CD4-positive, alpha-beta T cell (primary cell): ENCODE data around the gene GDPD4. TPM values are rescaled to one million over a fixed set of nuclear protein-coding genes. Genes with fewer than 3 reads are reported as not detected.

ENCODE experiments used
- ATAC-seq: fragments of 200-7000 bp; cut with Tn5 transposase; one replicate; pipeline ENCODE4 v1.10.0; 2022; ENCODE audit warnings: mild to moderate bottlenecking; ENCODE audit not compliant: poor library complexity
- CTCF ChIA-PET: fragments of 350-600 bp; sonication (Branson Sonifier 250); formaldehyde crosslinking; loops from one replicate; lab custom pipeline; 2021; ENCODE audit warnings: antibody characterized with exemption, inconsistent platforms; lab: Charles Lee
- POLR2A ChIA-PET: fragments of 350-600 bp; sonication (Branson Sonifier 250); formaldehyde crosslinking; loops from one replicate; lab custom pipeline; 2021; ENCODE audit warnings: antibody characterized with exemption, inconsistent platforms; lab: Charles Lee
- DNase-seq, 14 experiments: peaks; one replicate each; pipeline ENCODE4 v3.0.0-alpha.2; 2013 to 2020; ENCODE audit warnings: mixed read lengths in 2 of 14
- H3K27ac ChIP-seq, 2 donors: one replicate each; pipeline versions ENCODE4 v1.5.1 to v1.7.0; 2013; ENCODE audit warnings: low read length in 2 of 2, low read depth in 1 of 2, mild to moderate bottlenecking in 1 of 2
- H3K27me3 ChIP-seq, 2 experiments: 1 replicate in 1 of 2; 2 replicates in 1 of 2; pipeline versions ENCODE4 v1.6.1 to v1.7.0; 2013; ENCODE audit warnings: low read length in 2 of 2, control low read depth in 1 of 2, mild to moderate bottlenecking in 1 of 2, moderate library complexity in 1 of 2; ENCODE audit not compliant: insufficient read depth in 2 of 2, control insufficient read depth in 1 of 2
- H3K36me3 ChIP-seq: one replicate; pipeline ENCODE4 v1.6.1; 2013; ENCODE audit warnings: low read length, control low read depth; ENCODE audit not compliant: insufficient read depth
- H3K4me1 ChIP-seq: one replicate; pipeline ENCODE4 v1.6.1; 2013; ENCODE audit warnings: low read length, control low read depth; ENCODE audit not compliant: insufficient read depth
- H3K4me3 ChIP-seq: one replicate; pipeline ENCODE4 v1.5.1; 2013; ENCODE audit warnings: mild to moderate bottlenecking, low read length, moderate library complexity
- H3K9me3 ChIP-seq, 2 experiments: 1 replicate in 1 of 2; 2 replicates in 1 of 2; pipeline versions ENCODE4 v1.6.1 to v1.7.0; 2013; ENCODE audit warnings: low read length in 2 of 2, mild to moderate bottlenecking in 2 of 2, control low read depth in 1 of 2, moderate library complexity in 1 of 2; ENCODE audit not compliant: control insufficient read depth in 1 of 2, insufficient read depth in 1 of 2
- H3K27ac Mint-ChIP-seq: one replicate; pipeline ENCODE4 v1.8.0; 2020; ENCODE audit warnings: mixed read lengths
- H3K27me3 Mint-ChIP-seq: one replicate; pipeline ENCODE4 v1.8.0; 2021; ENCODE audit warnings: mixed read lengths
- H3K36me3 Mint-ChIP-seq: one replicate; pipeline ENCODE4 v1.8.0; 2021; ENCODE audit warnings: low read depth, mixed read lengths
- H3K4me1 Mint-ChIP-seq: one replicate; pipeline ENCODE4 v1.8.0; 2021; ENCODE audit warnings: low read depth, mixed read lengths
- H3K4me3 Mint-ChIP-seq: one replicate; pipeline ENCODE4 v1.8.0; 2020; ENCODE audit warnings: mild to moderate bottlenecking, mixed read lengths
- H3K9me3 Mint-ChIP-seq: one replicate; pipeline ENCODE4 v1.8.0; 2020; ENCODE audit warnings: mixed read lengths
- intact Hi-C, 2 experiments: fragments of 100-400 bp; cut with DNase I in 1 of 2; cut with micrococcal nuclease in 1 of 2; formaldehyde crosslinking; loops; one replicate each; pipeline versions ENCODE4 v1.15.1 to v1.9.0; 2023 to 2025; cut with DNase I, micrococcal nuclease
- total RNA-seq, 174 experiments: library from RNA in 2 of 174; stranded (reverse) in 2 of 174; gene quantifications; one replicate each; pipeline ENCODE4 v1.2.3 and lab custom pipeline; 2021 to 2026
- TF ChIP-seq, protein P1 (sequence below): fragments of 200-600 bp; IDR thresholded peaks from one replicate; pipeline ENCODE4 v1.8.0; 2022; ENCODE audit warnings: antibody characterized with exemption, mild to moderate bottlenecking

Gene GDPD4
- total RNA-seq, 2 experiments from 2014 or later, result not detected

DNA sequence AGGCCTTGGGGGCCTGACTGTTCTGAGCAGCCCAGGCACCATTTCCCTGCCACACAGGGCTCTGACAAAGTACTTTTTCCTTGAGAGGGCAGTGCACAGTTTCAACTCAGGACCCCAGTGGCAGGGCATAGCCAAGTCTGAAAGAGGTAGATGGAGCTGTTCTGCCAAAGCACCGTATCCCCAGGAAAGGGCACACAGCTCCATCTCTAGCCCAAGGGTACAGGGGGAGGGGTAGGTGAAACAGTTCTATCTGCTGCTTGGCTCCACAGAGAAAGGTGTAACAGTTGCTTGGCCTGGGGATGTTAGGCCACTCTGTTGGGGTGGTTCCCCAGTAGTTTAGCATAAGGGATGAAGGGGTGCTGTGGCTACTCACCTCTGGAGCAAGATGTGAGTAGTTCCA lies 47.8 kb downstream of the GDPD4 start:
- CTCF ChIA-PET, result no interaction called here
- TF ChIP-seq, protein P1, sequence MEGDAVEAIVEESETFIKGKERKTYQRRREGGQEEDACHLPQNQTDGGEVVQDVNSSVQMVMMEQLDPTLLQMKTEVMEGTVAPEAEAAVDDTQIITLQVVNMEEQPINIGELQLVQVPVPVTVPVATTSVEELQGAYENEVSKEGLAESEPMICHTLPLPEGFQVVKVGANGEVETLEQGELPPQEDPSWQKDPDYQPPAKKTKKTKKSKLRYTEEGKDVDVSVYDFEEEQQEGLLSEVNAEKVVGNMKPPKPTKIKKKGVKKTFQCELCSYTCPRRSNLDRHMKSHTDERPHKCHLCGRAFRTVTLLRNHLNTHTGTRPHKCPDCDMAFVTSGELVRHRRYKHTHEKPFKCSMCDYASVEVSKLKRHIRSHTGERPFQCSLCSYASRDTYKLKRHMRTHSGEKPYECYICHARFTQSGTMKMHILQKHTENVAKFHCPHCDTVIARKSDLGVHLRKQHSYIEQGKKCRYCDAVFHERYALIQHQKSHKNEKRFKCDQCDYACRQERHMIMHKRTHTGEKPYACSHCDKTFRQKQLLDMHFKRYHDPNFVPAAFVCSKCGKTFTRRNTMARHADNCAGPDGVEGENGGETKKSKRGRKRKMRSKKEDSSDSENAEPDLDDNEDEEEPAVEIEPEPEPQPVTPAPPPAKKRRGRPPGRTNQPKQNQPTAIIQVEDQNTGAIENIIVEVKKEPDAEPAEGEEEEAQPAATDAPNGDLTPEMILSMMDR, result no peak
- POLR2A ChIA-PET, result no interaction called here

GRCh38 chr11:77252555-77253270 lies 48.8 kb downstream of the GDPD4 start:
- CTCF ChIA-PET, result no interaction called here
- intact Hi-C loops, result no loop called here
- H3K36me3 Mint-ChIP-seq, result no peaks in the 10 kb centered on the region

More for the DNA sequence above, 47.8 kb downstream of the GDPD4 start:
- ATAC-seq, result no peak
- H3K9me3 Mint-ChIP-seq, result peaks cover 13% of the 10 kb centered on the region
- Histone ChIP-seq H3K4me1 (no peaks in the 10 kb centered on the region), H3K27me3 (peaks cover 0 to 4% of the 10 kb centered on the region in 2 experiments), H3K36me3 (no peaks in the 10 kb centered on the region), H3K27ac (no peak overlapping the region), H3K4me3 (no peak overlapping the region), H3K9me3 (peaks cover 0 to 17% of the 10 kb centered on the region in 2 experiments)
- no peak for DNase-seq
- intact Hi-C loops, result no loop called here
- no peak overlapping the region for H3K27ac Mint-ChIP-seq
- H3K36me3 Mint-ChIP-seq, result no peaks in the 10 kb centered on the region
- no peak overlapping the region for H3K4me3 Mint-ChIP-seq
- no peaks in the 10 kb centered on the region for H3K4me1 Mint-ChIP-seq
- peaks cover 16% of the 10 kb centered on the region for H3K27me3 Mint-ChIP-seq

DNA sequence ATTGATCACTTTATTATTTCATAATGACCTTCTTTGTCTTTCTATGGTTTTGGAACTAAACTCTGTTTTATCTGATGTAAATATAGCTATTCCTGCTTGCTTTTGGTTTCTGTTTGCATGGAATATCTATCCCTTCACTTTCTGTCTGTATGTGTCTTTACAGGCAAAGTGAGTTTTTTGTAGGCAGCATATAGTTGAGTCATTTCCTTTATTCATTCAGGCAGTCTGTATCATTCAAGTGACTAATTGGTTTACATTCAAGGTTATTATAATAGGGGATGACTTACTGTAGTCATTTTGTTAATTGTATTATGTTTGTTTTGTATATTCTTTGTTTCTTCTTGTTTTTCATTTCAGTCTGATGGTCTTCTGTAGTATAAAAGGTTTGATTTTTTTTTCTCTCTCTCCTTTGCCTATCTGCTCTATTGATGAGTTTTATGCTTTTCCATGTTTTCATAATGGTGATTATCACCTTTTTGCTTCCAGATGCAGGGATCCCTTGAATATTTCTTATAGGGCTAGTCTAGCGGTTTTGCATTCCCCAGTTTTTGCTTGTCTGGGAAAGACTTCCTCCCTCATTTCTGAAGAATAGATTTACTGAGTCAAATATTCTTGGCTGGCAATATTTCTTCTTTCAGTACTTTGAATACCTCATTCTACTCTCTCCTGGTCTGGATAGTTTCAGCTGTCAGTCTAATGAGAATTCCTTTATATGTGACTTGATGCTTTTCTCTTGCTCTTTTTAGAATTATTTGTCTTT lies 50.4 kb downstream of the GDPD4 start:
- TF ChIP-seq, protein P1, result no peak
- POLR2A ChIA-PET, result no interaction called here
- Histone ChIP-seq H3K4me3 (no peak overlapping the region), H3K4me1 (no peaks in the 10 kb centered on the region), H3K36me3 (no peaks in the 10 kb centered on the region), H3K9me3 (peaks cover 0 to 17% of the 10 kb centered on the region in 2 experiments), H3K27ac (no peak overlapping the region), H3K27me3 (peaks cover 0 to 4% of the 10 kb centered on the region in 2 experiments)
- ATAC-seq (no peak), DNase-seq (no peak)
- Mint-ChIP-seq H3K4me3 (no peak overlapping the region), H3K4me1 (no peaks in the 10 kb centered on the region), H3K27me3 (peaks cover 5% of the 10 kb centered on the region), H3K9me3 (peaks cover 13% of the 10 kb centered on the region), H3K27ac (no peak overlapping the region), H3K36me3 (no peaks in the 10 kb centered on the region)
- CTCF ChIA-PET, result no interaction called here
- intact Hi-C loops, result no loop called here

More at GRCh38 chr11:77252555-77253270, 48.8 kb downstream of the GDPD4 start:
- H3K36me3 ChIP-seq, result no peaks in the 10 kb centered on the region
- peaks cover 8% of the 10 kb centered on the region for H3K27me3 Mint-ChIP-seq
- no peaks in the 10 kb centered on the region for H3K4me1 ChIP-seq
- H3K27ac ChIP-seq, result no peak overlapping the region
- no peak overlapping the region for H3K27ac Mint-ChIP-seq
- H3K9me3 ChIP-seq, result peaks cover 0 to 17% of the 10 kb centered on the region in 2 experiments
- peaks cover 13% of the 10 kb centered on the region for H3K9me3 Mint-ChIP-seq
- no peak overlapping the region for H3K4me3 Mint-ChIP-seq
- no peak overlapping the region for H3K4me3 ChIP-seq
- TF ChIP-seq, protein P1, result no peak
- POLR2A ChIA-PET, result no interaction called here
- no peaks in the 10 kb centered on the region for H3K4me1 Mint-ChIP-seq
- peaks cover 0 to 4% of the 10 kb centered on the region in 2 experiments for H3K27me3 ChIP-seq
- no peak for DNase-seq
- no peak for ATAC-seq
